Testis (tissue), 2 donors: ENCODE data around the gene MYCN.

Source experiments
- CTCF ChIP-seq, 3 experiments: fragments of 450-650 bp in 2 of 3; fragments of 200-600 bp in 1 of 3; sonication (generic) in 1 of 3; IDR thresholded peaks; one replicate each; pipeline ENCODE4 v1.5.1; 2016 to 2019; ENCODE audit warnings: antibody characterized with exemption in 3 of 3, mild to moderate bottlenecking in 2 of 3, moderate library complexity in 1 of 3
- POLR2A ChIP-seq: fragments of 450-650 bp; IDR thresholded peaks from one replicate; pipeline ENCODE4 v1.6.1; 2017; ENCODE audit warnings: antibody characterized with exemption, mild to moderate bottlenecking, moderate library complexity

GRCh38 chr2:15963977-15964670, 23.8 kb downstream of the MYCN start:
- TF ChIP-seq CTCF (IDR thresholded peaks at IDR 0.05) = no peak
- no peak for TF ChIP-seq POLR2A
